Natural killer cell treated with Interleukin-12 subunit alpha and Interleukin-12 subunit beta and Interleukin-15 and Interleukin-18, amount 100 ng/mL, for 72 hours (primary cell): ENCODE measurements around the gene ATP13A3. TPM values are rescaled to one million over a fixed set of nuclear protein-coding genes. Genes with fewer than 3 reads are reported as not detected.
"Not testable (repeated sequence)": the region's sequence is repeated elsewhere in the genome, so short reads cannot be mapped to it uniquely, and the experiment has no call there.

Experiments
- ATAC-seq, 2 donors: fragments of 150-1000 bp; cut with Tn5 transposase in 1 of 2; sonication (Bioruptor Pico), chemical (Tn5 transposase) in 1 of 2; 2 replicates each; pipeline ENCODE4 v1.10.0; 2021
- DNase-seq: peaks from one replicate; pipeline ENCODE4 v3.0.0; 2022; ENCODE audit warnings: low spot score
- H3K27ac Mint-ChIP-seq, 2 donors: 1 replicate in 1 of 2; 2 replicates in 1 of 2; pipeline ENCODE4 v1.8.0; 2022; ENCODE audit warnings: mixed read lengths in 2 of 2, mild to moderate bottlenecking in 1 of 2, moderate library complexity in 1 of 2
- H3K27me3 Mint-ChIP-seq, 2 donors: 1 replicate in 1 of 2; 2 replicates in 1 of 2; pipeline ENCODE4 v1.8.0; 2022; ENCODE audit warnings: mixed read lengths in 2 of 2
- H3K36me3 Mint-ChIP-seq: one replicate; pipeline ENCODE4 v1.8.0; 2022; ENCODE audit warnings: mixed read lengths
- H3K4me1 Mint-ChIP-seq, 2 donors: 1 replicate in 1 of 2; 2 replicates in 1 of 2; pipeline ENCODE4 v1.8.0; 2022; ENCODE audit warnings: low read depth in 2 of 2, mixed read lengths in 2 of 2, mild to moderate bottlenecking in 1 of 2
- H3K4me3 Mint-ChIP-seq: one replicate; pipeline ENCODE4 v1.8.0; 2022; ENCODE audit warnings: mixed read lengths
- H3K9me3 Mint-ChIP-seq: 2 replicates; pipeline ENCODE4 v1.8.0; 2022; ENCODE audit warnings: mixed read lengths
- total RNA-seq, 2 donors: library from RNA; stranded (reverse); gene quantifications; one replicate each; pipeline ENCODE4 v1.2.3, GENCODE V29; 2022

The ATP13A3 gene
- total RNA-seq, 2 donors from 2014 or later = 67.6 to 157 TPM

GRCh38 chr3:194512895-194513601 lies 26.2 kb upstream of the ATP13A3 start:
- DNase-seq = no peak

GRCh38 chr3:194508491-194509453 lies 22.0 kb upstream of the ATP13A3 start:
- no peak overlapping the region for H3K27ac Mint-ChIP-seq
- H3K27me3 Mint-ChIP-seq = no peaks in the 10 kb centered on the region
- ATAC-seq (no peak), DNase-seq (no peak)
- H3K4me3 Mint-ChIP-seq = no peak overlapping the region
- no peaks in the 10 kb centered on the region for H3K36me3 Mint-ChIP-seq
- no peaks in the 10 kb centered on the region for H3K9me3 Mint-ChIP-seq
- no peaks in the 10 kb centered on the region for H3K4me1 Mint-ChIP-seq

More at GRCh38 chr3:194512895-194513601, 26.2 kb upstream of the ATP13A3 start:
- Mint-ChIP-seq H3K27ac (no peak overlapping the region), H3K27me3 (peaks cover 0 to 8% of the 10 kb centered on the region in 2 donors), H3K9me3 (no peaks in the 10 kb centered on the region), H3K4me3 (no peak overlapping the region), H3K4me1 (no peaks in the 10 kb centered on the region), H3K36me3 (no peaks in the 10 kb centered on the region)
- ATAC-seq = no peak

GRCh38 chr3:194507571-194507970 lies 20.8 kb upstream of the ATP13A3 start:
- Mint-ChIP-seq H3K4me3 (no peak overlapping the region), H3K9me3 (no peaks in the 10 kb centered on the region), H3K27ac (no peak overlapping the region), H3K36me3 (no peaks in the 10 kb centered on the region), H3K4me1 (no peaks in the 10 kb centered on the region), H3K27me3 (no peaks in the 10 kb centered on the region)
- no peak for DNase-seq
- no peak for ATAC-seq

- Mint-ChIP-seq H3K36me3 (no peaks in the 10 kb centered on the region), H3K4me3 (no peak overlapping the region), H3K27me3 (no peaks in the 10 kb centered on the region), H3K9me3 (no peaks in the 10 kb centered on the region), H3K4me1 (no peaks in the 10 kb centered on the region), H3K27ac (no peak overlapping the region)
- no peak for ATAC-seq
- DNase-seq = no peak
Observed at GRCh38 chr3:194505791-194506415, 19.1 kb upstream of the ATP13A3 start.

GRCh38 chr3:194504861-194505260 lies 18.1 kb upstream of the ATP13A3 start:
- Mint-ChIP-seq H3K4me3 (no peak overlapping the region), H3K27me3 (no peaks in the 10 kb centered on the region), H3K27ac (no peak overlapping the region), H3K4me1 (no peaks in the 10 kb centered on the region), H3K36me3 (no peaks in the 10 kb centered on the region), H3K9me3 (no peaks in the 10 kb centered on the region)
- ATAC-seq (no peak), DNase-seq (no peak)

- H3K9me3 Mint-ChIP-seq = no peaks in the 10 kb centered on the region
- DNase-seq = no peak
- H3K4me3 Mint-ChIP-seq = no peak overlapping the region
- no peak for ATAC-seq
- no peaks in the 10 kb centered on the region for H3K36me3 Mint-ChIP-seq
- no peak overlapping the region for H3K27ac Mint-ChIP-seq
- no peaks in the 10 kb centered on the region for H3K4me1 Mint-ChIP-seq
- no peaks in the 10 kb centered on the region for H3K27me3 Mint-ChIP-seq
Observed at GRCh38 chr3:194504146-194504545, 17.3 kb upstream of the ATP13A3 start.

- Mint-ChIP-seq H3K27me3 (no peaks in the 10 kb centered on the region), H3K36me3 (no peaks in the 10 kb centered on the region), H3K27ac (no peak overlapping the region), H3K4me1 (peaks cover 0 to under 1% of the 10 kb centered on the region in 2 donors), H3K9me3 (no peaks in the 10 kb centered on the region), H3K4me3 (no peak overlapping the region)
- DNase-seq = no peak
- no peak for ATAC-seq
Observed at GRCh38 chr3:194503081-194503531, 16.3 kb upstream of the ATP13A3 start.

- ATAC-seq = no peak
- Mint-ChIP-seq H3K27ac (no peak overlapping the region), H3K27me3 (no peaks in the 10 kb centered on the region), H3K36me3 (no peaks in the 10 kb centered on the region), H3K4me3 (no peak overlapping the region), H3K4me1 (peaks cover 5% of the 10 kb centered on the region in 2 donors), H3K9me3 (no peaks in the 10 kb centered on the region)
- no peak for DNase-seq
Observed at GRCh38 chr3:194500198-194500597, 13.4 kb upstream of the ATP13A3 start.

GRCh38 chr3:194499516-194499915 lies 12.7 kb upstream of the ATP13A3 start:
- not testable (repeated sequence) for H3K9me3 Mint-ChIP-seq, H3K27me3 Mint-ChIP-seq, H3K27ac Mint-ChIP-seq, H3K4me1 Mint-ChIP-seq, DNase-seq, H3K4me3 Mint-ChIP-seq, ATAC-seq, H3K36me3 Mint-ChIP-seq

GRCh38 chr3:194497799-194498575 lies 11.2 kb upstream of the ATP13A3 start:
- Mint-ChIP-seq H3K36me3 (no peaks in the 10 kb centered on the region), H3K27ac (no peak overlapping the region), H3K4me1 (peaks cover 5% of the 10 kb centered on the region in 2 donors), H3K9me3 (no peaks in the 10 kb centered on the region), H3K4me3 (no peak overlapping the region), H3K27me3 (no peaks in the 10 kb centered on the region)
- peak; percentile 72 to 78 for ATAC-seq
- no peak for DNase-seq

GRCh38 chr3:194496217-194496919 lies 9.6 kb upstream of the ATP13A3 start:
- no peak overlapping the region for H3K27ac Mint-ChIP-seq
- no peak for ATAC-seq

GRCh38 chr3:194494951-194495374 lies 8.2 kb upstream of the ATP13A3 start:
- Mint-ChIP-seq H3K27ac (no peak overlapping the region), H3K36me3 (no peaks in the 10 kb centered on the region), H3K4me1 (peaks cover 11 to 15% of the 10 kb centered on the region in 2 donors), H3K27me3 (no peaks in the 10 kb centered on the region), H3K9me3 (no peaks in the 10 kb centered on the region), H3K4me3 (no peak overlapping the region)
- ATAC-seq (no peak), DNase-seq (no peak)

More at GRCh38 chr3:194496217-194496919, 9.6 kb upstream of the ATP13A3 start:
- no peaks in the 10 kb centered on the region for H3K27me3 Mint-ChIP-seq
- no peaks in the 10 kb centered on the region for H3K9me3 Mint-ChIP-seq
- no peak for DNase-seq
- peaks cover 5 to 9% of the 10 kb centered on the region in 2 donors for H3K4me1 Mint-ChIP-seq
- no peaks in the 10 kb centered on the region for H3K36me3 Mint-ChIP-seq
- no peak overlapping the region for H3K4me3 Mint-ChIP-seq
